Activated naive CD8-positive, alpha-beta T cell treated with anti-CD3 and anti-CD28 coated beads, Interleukin-2, amount 10 ng/mL, durations not matched to agents 7 days and 5 days (primary cell): ENCODE results near the gene TBPL1. TPM values are rescaled to one million over a fixed set of nuclear protein-coding genes. Genes with fewer than 3 reads are reported as not detected.

Source experiments
- ATAC-seq: fragments of 150-1000 bp; cut with Tn5 transposase; one replicate; pipeline ENCODE4 v1.10.0; 2021; ENCODE audit warnings: low read depth, moderate library complexity
- POLR2A ChIA-PET: fragments of 350-600 bp; sonication (Branson Sonifier 250); formaldehyde crosslinking; loops from one replicate; lab custom pipeline; 2021; ENCODE audit warnings: antibody characterized with exemption; lab: Charles Lee
- DNase-seq: peaks from one replicate; pipeline ENCODE4 v3.0.0; 2021
- H3K27ac Mint-ChIP-seq: one replicate; pipeline ENCODE4 v1.8.0; 2022; ENCODE audit warnings: mild to moderate bottlenecking, mixed read lengths
- H3K27me3 Mint-ChIP-seq: one replicate; pipeline ENCODE4 v1.8.0; 2022; ENCODE audit warnings: mild to moderate bottlenecking, moderate library complexity, mixed read lengths
- H3K36me3 Mint-ChIP-seq: one replicate; pipeline ENCODE4 v1.8.0; 2021; ENCODE audit warnings: mild to moderate bottlenecking, mixed read lengths
- H3K4me1 Mint-ChIP-seq: one replicate; pipeline ENCODE4 v1.8.0; 2021; ENCODE audit warnings: mixed read lengths
- H3K4me3 Mint-ChIP-seq: one replicate; pipeline ENCODE4 v1.8.0; 2022; ENCODE audit warnings: mild to moderate bottlenecking, moderate library complexity, mixed read lengths
- H3K9me3 Mint-ChIP-seq: one replicate; pipeline ENCODE4 v1.8.0; 2021; ENCODE audit warnings: mixed read lengths
- total RNA-seq, 2 experiments: library from RNA; stranded (reverse); gene quantifications; one replicate each; pipeline ENCODE4 v1.2.3, GENCODE V29; 2021

Gene TBPL1
- total RNA-seq, 2 experiments from 2014 or later: 28.5 to 30.6 TPM

- no peak for ATAC-seq
- H3K27me3 Mint-ChIP-seq: no peaks in the 10 kb centered on the region
- H3K4me3 Mint-ChIP-seq: no peak overlapping the region
- POLR2A ChIA-PET: no interaction called here
- H3K9me3 Mint-ChIP-seq: no peaks in the 10 kb centered on the region
- no peaks in the 10 kb centered on the region for H3K4me1 Mint-ChIP-seq
- H3K36me3 Mint-ChIP-seq: peaks cover under 1% of the 10 kb centered on the region
- H3K27ac Mint-ChIP-seq: no peak overlapping the region
- DNase-seq: no peak
These were observed 40.1 kb downstream of the TBPL1 start for GRCh38 chr6:133992992-133993680.

DNA sequence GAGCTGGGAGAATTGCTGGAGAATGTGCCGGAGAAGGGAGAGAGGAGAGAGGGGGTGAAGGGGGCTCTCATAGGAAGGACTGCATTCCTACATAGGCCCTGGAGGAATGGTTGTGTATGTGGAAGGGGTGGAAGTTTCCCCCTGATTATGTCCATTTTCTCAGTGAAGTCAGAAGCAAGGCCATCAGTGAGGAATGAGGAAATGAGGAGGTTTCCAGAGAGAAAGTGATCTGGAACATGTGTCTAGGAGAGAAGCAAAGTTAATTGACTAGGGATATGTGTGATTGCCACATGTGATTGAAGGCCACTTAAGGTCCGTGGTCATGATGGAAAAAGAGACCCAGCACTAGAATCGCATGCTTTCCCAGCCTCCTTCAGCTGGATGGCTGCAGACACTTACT, 42.3 kb downstream of the TBPL1 start:
- no peak overlapping the region for H3K4me3 Mint-ChIP-seq
- DNase-seq (no peak), ATAC-seq (no peak)
- POLR2A ChIA-PET: no interaction called here
- no peaks in the 10 kb centered on the region for H3K36me3 Mint-ChIP-seq
- H3K27ac Mint-ChIP-seq: no peak overlapping the region
- no peaks in the 10 kb centered on the region for H3K9me3 Mint-ChIP-seq
- peaks cover 2% of the 10 kb centered on the region for H3K27me3 Mint-ChIP-seq
- no peaks in the 10 kb centered on the region for H3K4me1 Mint-ChIP-seq

GRCh38 chr6:133995758-133996157, 42.7 kb downstream of the TBPL1 start:
- H3K27me3 Mint-ChIP-seq: peaks cover 2% of the 10 kb centered on the region
- no peaks in the 10 kb centered on the region for H3K4me1 Mint-ChIP-seq
- H3K4me3 Mint-ChIP-seq: no peak overlapping the region
- H3K36me3 Mint-ChIP-seq: no peaks in the 10 kb centered on the region
- ATAC-seq: no peak
- H3K27ac Mint-ChIP-seq: no peak overlapping the region
- no peak for DNase-seq
- POLR2A ChIA-PET: no interaction called here
- no peaks in the 10 kb centered on the region for H3K9me3 Mint-ChIP-seq

DNA sequence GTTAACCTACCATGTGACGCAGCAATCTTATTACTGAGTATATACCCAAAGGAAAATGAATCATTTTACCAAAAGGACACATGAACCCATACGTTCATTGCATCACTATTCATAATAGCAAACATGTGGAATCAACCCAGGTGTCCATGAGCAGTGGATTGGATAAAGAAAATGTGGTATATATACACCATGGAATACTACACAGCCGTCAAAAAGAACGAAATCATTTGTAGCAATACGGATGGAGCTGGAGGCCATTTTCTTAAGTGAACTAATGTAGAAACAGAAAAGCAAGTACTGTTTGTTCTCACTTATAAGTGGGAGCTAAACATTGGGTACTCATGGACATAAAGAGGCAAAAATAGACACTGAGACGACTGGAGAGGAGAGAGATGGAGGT, 44.2 kb downstream of the TBPL1 start:
- DNase-seq: no peak
- Mint-ChIP-seq H3K9me3 (no peaks in the 10 kb centered on the region), H3K27ac (no peak overlapping the region), H3K27me3 (peaks cover 3% of the 10 kb centered on the region), H3K36me3 (no peaks in the 10 kb centered on the region), H3K4me3 (no peak overlapping the region), H3K4me1 (no peaks in the 10 kb centered on the region)
- ATAC-seq: no peak
- POLR2A ChIA-PET: no interaction called here

DNA sequence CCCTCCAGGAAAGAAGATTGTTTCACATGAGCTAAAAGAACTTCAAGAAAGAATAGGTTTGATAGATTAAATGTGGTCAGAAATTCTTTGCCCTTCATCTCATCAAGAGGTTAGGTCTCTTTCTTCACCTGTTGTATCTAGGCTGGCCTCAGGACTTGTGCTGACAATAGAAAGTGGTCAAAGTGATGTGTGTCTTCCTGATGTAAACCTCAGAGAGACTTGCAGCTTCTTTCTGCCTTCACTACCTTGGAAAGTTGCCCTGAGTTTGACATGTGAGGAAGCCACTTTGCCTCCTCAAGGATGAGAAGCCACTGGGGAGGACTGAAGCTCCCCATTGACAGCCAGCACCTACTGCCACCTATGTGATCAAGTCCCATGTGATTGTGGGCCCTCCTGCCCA, 46.3 kb downstream of the TBPL1 start:
- DNase-seq (no peak), ATAC-seq (no peak)
- peaks cover 17% of the 10 kb centered on the region for H3K27me3 Mint-ChIP-seq
- no peaks in the 10 kb centered on the region for H3K36me3 Mint-ChIP-seq
- no peak overlapping the region for H3K4me3 Mint-ChIP-seq
- no peaks in the 10 kb centered on the region for H3K9me3 Mint-ChIP-seq
- H3K27ac Mint-ChIP-seq: no peak overlapping the region
- POLR2A ChIA-PET: no interaction called here
- H3K4me1 Mint-ChIP-seq: no peaks in the 10 kb centered on the region

DNA sequence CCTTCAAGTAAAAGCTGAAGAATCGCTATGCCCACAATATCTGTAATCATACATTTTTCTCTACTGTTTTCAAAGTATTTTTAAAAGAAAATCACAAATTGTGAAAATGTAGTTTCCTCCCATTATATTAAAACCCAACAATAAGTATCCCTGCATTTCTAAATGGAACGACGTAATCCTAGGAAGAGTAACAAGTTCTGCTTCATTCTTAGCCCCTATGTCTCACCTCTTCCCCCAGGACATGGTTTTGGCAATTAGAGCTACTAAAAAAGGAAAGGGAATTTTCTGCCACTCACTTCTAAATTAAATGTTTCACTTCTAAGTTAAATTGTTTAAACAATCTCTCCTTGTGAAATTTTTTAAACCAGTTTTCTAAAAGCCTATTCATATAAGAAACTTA, 47.4 kb downstream of the TBPL1 start:
- DNase-seq: no peak
- Mint-ChIP-seq H3K4me3 (no peak overlapping the region), H3K27ac (no peak overlapping the region), H3K9me3 (no peaks in the 10 kb centered on the region), H3K4me1 (no peaks in the 10 kb centered on the region), H3K36me3 (no peaks in the 10 kb centered on the region), H3K27me3 (peaks cover 17% of the 10 kb centered on the region)
- POLR2A ChIA-PET: no interaction called here
- ATAC-seq: no peak

DNA sequence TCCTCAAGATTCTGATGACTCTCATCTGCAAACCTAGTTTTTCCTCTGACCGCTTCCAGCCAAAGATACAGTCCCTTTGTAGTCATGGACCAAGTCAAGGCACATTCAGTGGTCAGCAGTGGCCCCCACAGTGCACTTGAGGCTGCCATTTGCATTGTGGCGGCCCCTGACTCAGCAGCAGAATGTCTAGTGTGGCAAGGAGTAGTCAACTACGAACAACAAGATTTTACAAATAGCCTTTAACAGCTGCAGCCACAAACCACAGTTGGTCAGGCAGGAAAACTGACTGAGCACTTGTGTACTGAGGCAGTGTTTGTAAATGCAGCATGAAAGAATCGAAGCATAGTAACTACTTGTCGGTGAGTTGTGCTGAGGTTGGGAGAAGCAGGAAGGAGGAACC, 49.8 kb downstream of the TBPL1 start:
- no peak for DNase-seq
- Mint-ChIP-seq H3K36me3 (no peaks in the 10 kb centered on the region), H3K27ac (no peak overlapping the region), H3K4me1 (no peaks in the 10 kb centered on the region), H3K9me3 (no peaks in the 10 kb centered on the region), H3K4me3 (no peak overlapping the region), H3K27me3 (peaks cover 27% of the 10 kb centered on the region)
- ATAC-seq: no peak
- POLR2A ChIA-PET: no interaction called here

DNA sequence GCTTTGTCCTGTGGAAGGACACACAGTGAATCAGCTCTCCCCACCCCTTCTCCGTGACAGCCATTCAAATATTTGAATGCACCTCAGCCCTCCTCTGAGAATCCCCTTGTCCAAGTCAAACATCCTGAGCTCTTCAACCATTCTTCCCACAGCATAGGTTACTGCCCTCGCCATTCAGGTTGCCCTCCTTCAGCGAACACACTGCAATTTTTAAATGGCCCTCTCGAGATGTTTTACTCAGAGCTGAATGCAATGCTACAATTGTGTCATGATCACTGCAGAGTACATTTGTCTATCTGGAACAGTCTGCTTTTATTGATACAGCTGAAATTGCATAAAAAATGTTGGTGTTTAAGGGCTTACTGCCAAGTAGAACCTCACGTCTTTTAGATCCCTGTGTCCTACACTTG, 50.5 kb downstream of the TBPL1 start:
- Mint-ChIP-seq H3K27ac (no peak overlapping the region), H3K36me3 (no peaks in the 10 kb centered on the region), H3K4me1 (no peaks in the 10 kb centered on the region), H3K9me3 (no peaks in the 10 kb centered on the region), H3K4me3 (no peak overlapping the region), H3K27me3 (peaks cover 25% of the 10 kb centered on the region)
- no peak for DNase-seq
- POLR2A ChIA-PET: no interaction called here
- ATAC-seq: no peak

GRCh38 chr6:134004714-134005113, 51.7 kb downstream of the TBPL1 start:
- Mint-ChIP-seq H3K9me3 (no peaks in the 10 kb centered on the region), H3K27me3 (peaks cover 25% of the 10 kb centered on the region)

GRCh38 chr6:134005800-134006199, 52.8 kb downstream of the TBPL1 start:
- no peak for DNase-seq
- Mint-ChIP-seq H3K27me3 (peaks cover 25% of the 10 kb centered on the region), H3K4me1 (no peaks in the 10 kb centered on the region), H3K27ac (no peak overlapping the region), H3K4me3 (no peak overlapping the region), H3K36me3 (no peaks in the 10 kb centered on the region), H3K9me3 (no peaks in the 10 kb centered on the region)
- no peak for ATAC-seq
- POLR2A ChIA-PET: no interaction called here

More at GRCh38 chr6:134004714-134005113, 51.7 kb downstream of the TBPL1 start:
- H3K4me1 Mint-ChIP-seq: no peaks in the 10 kb centered on the region
- POLR2A ChIA-PET: no interaction called here
- ATAC-seq (no peak), DNase-seq (no peak)
- H3K4me3 Mint-ChIP-seq: no peak overlapping the region
- no peaks in the 10 kb centered on the region for H3K36me3 Mint-ChIP-seq
- no peak overlapping the region for H3K27ac Mint-ChIP-seq

DNA sequence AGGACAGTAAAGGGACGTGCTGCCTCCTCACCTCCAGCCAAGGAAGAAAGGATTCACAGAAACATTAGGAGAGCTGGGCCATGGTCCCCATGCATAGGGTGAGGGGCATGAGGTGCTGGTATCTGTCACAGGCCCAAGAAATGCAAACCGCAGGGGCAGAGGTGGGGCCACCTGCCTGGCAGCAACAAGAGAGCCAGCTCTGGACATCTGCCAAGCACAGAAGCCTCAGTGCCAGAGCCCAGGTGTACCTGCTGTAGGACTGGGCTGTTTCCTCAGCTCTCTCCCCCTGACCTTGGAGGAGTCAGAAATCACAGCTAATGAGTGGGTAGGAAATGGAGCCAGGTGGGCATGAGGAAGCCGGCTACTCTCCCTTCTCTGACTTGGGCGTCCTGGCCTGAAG, 54.1 kb downstream of the TBPL1 start:
- DNase-seq (no peak), ATAC-seq (no peak)
- H3K9me3 Mint-ChIP-seq: no peaks in the 10 kb centered on the region
- H3K4me1 Mint-ChIP-seq: no peaks in the 10 kb centered on the region
- POLR2A ChIA-PET: no interaction called here
- no peak overlapping the region for H3K4me3 Mint-ChIP-seq
- peaks cover 25% of the 10 kb centered on the region for H3K27me3 Mint-ChIP-seq
- no peaks in the 10 kb centered on the region for H3K36me3 Mint-ChIP-seq
- no peak overlapping the region for H3K27ac Mint-ChIP-seq

DNA sequence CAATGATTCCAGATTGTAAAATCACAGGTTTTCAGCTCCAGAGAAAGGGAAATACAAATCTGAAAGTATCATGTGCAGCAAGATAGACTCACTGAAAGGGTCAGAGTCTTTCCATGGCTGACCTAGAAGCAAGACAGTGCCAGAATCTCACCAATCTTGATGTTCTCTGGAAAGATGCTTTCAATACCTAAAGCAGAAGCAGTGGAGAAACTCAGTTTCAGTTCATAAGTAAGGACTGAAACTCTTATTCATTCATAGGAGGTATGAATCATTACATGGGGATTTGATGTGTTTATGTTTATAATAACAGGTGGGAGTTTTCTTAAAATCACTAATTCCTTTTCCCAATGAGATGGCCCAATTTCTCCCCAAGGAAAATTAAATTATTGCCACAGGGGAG, 56.9 kb downstream of the TBPL1 start:
- ATAC-seq: no peak
- H3K4me3 Mint-ChIP-seq: no peak overlapping the region
- POLR2A ChIA-PET: no interaction called here

GRCh38 chr6:134010400-134010799, 57.4 kb downstream of the TBPL1 start:
- ATAC-seq (no peak), DNase-seq (no peak)
- POLR2A ChIA-PET: no interaction called here
- H3K27me3 Mint-ChIP-seq: peaks cover 21% of the 10 kb centered on the region
- H3K4me3 Mint-ChIP-seq: no peak overlapping the region
- H3K36me3 Mint-ChIP-seq: no peaks in the 10 kb centered on the region
- no peak overlapping the region for H3K27ac Mint-ChIP-seq
- no peaks in the 10 kb centered on the region for H3K9me3 Mint-ChIP-seq
- H3K4me1 Mint-ChIP-seq: no peaks in the 10 kb centered on the region

More for the DNA sequence above, 56.9 kb downstream of the TBPL1 start:
- no peaks in the 10 kb centered on the region for H3K4me1 Mint-ChIP-seq
- H3K27ac Mint-ChIP-seq: no peak overlapping the region
- peaks cover 21% of the 10 kb centered on the region for H3K27me3 Mint-ChIP-seq
- no peak for DNase-seq
- no peaks in the 10 kb centered on the region for H3K36me3 Mint-ChIP-seq
- H3K9me3 Mint-ChIP-seq: no peaks in the 10 kb centered on the region

GRCh38 chr6:134010974-134011373, 58.0 kb downstream of the TBPL1 start:
- DNase-seq: no peak
- Mint-ChIP-seq H3K9me3 (no peaks in the 10 kb centered on the region), H3K27me3 (peaks cover 21% of the 10 kb centered on the region), H3K36me3 (no peaks in the 10 kb centered on the region), H3K4me1 (no peaks in the 10 kb centered on the region), H3K27ac (no peak overlapping the region), H3K4me3 (no peak overlapping the region)
- POLR2A ChIA-PET: no interaction called here
- ATAC-seq: no peak
